OCI-LY1 (cell line): Measurements from ENCODE around the gene KCNG3.

ENCODE experiments used
- H2AFZ ChIP-seq: fragments of 200-600 bp; sonication (generic), shearing (Covaris generic); 2 replicates; pipeline ENCODE4 v1.6.0; 2014; ENCODE audit warnings: antibody characterized with exemption, mild to moderate bottlenecking, low read length
- H3F3A ChIP-seq: fragments of 200-600 bp; sonication (generic), shearing (Covaris generic); 2 replicates; pipeline ENCODE4 v1.6.0; 2014; ENCODE audit warnings: mild to moderate bottlenecking, antibody characterized with exemption, low read length, moderate library complexity; ENCODE audit not compliant: insufficient read depth
- H3K27ac ChIP-seq: fragments of 200-600 bp; sonication (generic); 2 replicates; pipeline ENCODE4 v1.5.1; 2014; ENCODE audit warnings: low read length, mixed run types, mild to moderate bottlenecking, low read depth; ENCODE audit not compliant: poor library complexity, severe bottlenecking
- H3K27me3 ChIP-seq: fragments of 200-600 bp; sonication (generic); 2 replicates; pipeline ENCODE4 v1.6.0; 2014; ENCODE audit warnings: antibody characterized with exemption, mild to moderate bottlenecking, low read length, moderate library complexity; ENCODE audit not compliant: insufficient read depth
- H3K36me3 ChIP-seq: fragments of 200-600 bp; sonication (generic); 2 replicates; pipeline ENCODE4 v1.6.1; 2014; ENCODE audit warnings: mild to moderate bottlenecking, antibody characterized with exemption, low read length, moderate library complexity, mixed read lengths; ENCODE audit not compliant: insufficient read depth
- H3K4me1 ChIP-seq: fragments of 200-600 bp; sonication (generic); 2 replicates; pipeline ENCODE4 v1.5.1; 2014; ENCODE audit warnings: mild to moderate bottlenecking, low read length, moderate library complexity; ENCODE audit not compliant: insufficient read depth, severe bottlenecking
- H3K4me2 ChIP-seq: fragments of 200-600 bp; sonication (generic), shearing (Covaris generic); 2 replicates; pipeline ENCODE4 v1.6.1; 2014; ENCODE audit warnings: low read length
- H3K4me3 ChIP-seq: fragments of 200-600 bp; sonication (generic); 2 replicates; pipeline ENCODE4 v1.5.1; 2014; ENCODE audit warnings: low read length, low read depth, mild to moderate bottlenecking, mixed read lengths; ENCODE audit not compliant: poor library complexity, severe bottlenecking
- H3K79me2 ChIP-seq: fragments of 200-600 bp; shearing (Covaris generic); 2 replicates; pipeline ENCODE4 v1.6.1; 2016; ENCODE audit warnings: mixed run types, low read length, mixed read lengths; ENCODE audit not compliant: insufficient read depth
- H3K9ac ChIP-seq: fragments of 200-600 bp; sonication (generic), shearing (Covaris generic); 2 replicates; pipeline ENCODE4 v1.6.1; 2014; ENCODE audit warnings: mild to moderate bottlenecking, low read length, mixed read lengths
- H3K9me2 ChIP-seq: fragments of 200-600 bp; sonication (generic), shearing (Covaris generic); 2 replicates; pipeline ENCODE4 v1.6.1; 2014; ENCODE audit warnings: low read depth, mild to moderate bottlenecking, low read length, mixed read lengths
- H3K9me3 ChIP-seq: fragments of 200-600 bp; shearing (Covaris generic); 2 replicates; pipeline ENCODE4 v1.6.1; 2014; ENCODE audit warnings: low read length, mixed read lengths
- H4K20me1 ChIP-seq: fragments of 200-600 bp; sonication (generic), shearing (Covaris generic); 2 replicates; pipeline ENCODE4 v1.6.0; 2016; ENCODE audit warnings: mild to moderate bottlenecking, low read length; ENCODE audit not compliant: insufficient read depth
- EZH2 ChIP-seq: fragments of 200-600 bp; sonication (generic), shearing (Covaris generic); IDR thresholded peaks from 2 replicates; pipeline ENCODE4 v1.8.0; 2017; ENCODE audit warnings: borderline replicate concordance, mixed run types, mild to moderate bottlenecking, antibody characterized with exemption, low read length, moderate library complexity, mixed read lengths
- TF ChIP-seq, protein P1 (sequence below): fragments of 200-600 bp; sonication (generic), shearing (Covaris generic); IDR thresholded peaks from 2 replicates; pipeline ENCODE4 v1.5.1; 2017; ENCODE audit warnings: mild to moderate bottlenecking, antibody characterized with exemption, low read length, moderate library complexity, mixed read lengths

The KCNG3 gene

DNA sequence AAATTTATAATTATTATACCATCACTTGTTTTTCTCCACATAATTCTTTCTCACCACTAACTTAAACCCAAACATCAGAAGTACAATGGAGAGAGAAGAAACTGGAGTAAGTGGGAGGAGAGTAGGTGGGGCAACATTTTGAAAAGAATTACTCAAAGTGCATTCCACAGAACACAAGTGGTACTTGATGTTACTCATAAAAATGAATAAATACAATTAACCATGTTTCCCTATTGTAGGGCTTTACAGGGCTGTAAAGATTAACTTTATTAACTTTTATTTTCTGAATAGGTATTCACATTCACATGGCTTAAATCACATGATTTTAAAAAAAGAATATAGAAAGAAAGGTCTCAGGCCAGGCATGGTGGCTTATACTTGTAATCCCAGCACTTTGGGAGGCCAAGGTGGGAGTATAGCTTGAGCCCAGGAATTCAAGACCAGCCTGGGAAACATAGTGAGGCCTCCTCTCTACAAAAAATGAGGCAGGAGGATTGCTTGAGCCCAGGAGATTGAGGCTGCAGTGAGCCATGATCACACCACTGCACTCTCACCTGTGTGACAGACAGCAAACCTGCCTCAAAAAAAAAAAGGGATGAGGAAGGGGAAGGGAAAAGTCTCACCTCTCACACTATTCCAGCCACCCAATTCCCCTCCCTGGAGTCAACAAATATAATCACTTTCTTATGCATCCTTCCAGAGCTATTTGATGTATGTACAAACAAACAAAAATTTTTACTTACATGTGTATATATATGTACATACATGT lies 47.1 kb downstream of the KCNG3 start:
- no peak overlapping the region for H3K4me3 ChIP-seq
- no peak overlapping the region for H3K4me2 ChIP-seq
- H4K20me1 ChIP-seq, result no peaks in the 10 kb centered on the region
- no peaks in the 10 kb centered on the region for H3K27me3 ChIP-seq
- H3K27ac ChIP-seq, result no peak overlapping the region
- TF ChIP-seq, protein P1, sequence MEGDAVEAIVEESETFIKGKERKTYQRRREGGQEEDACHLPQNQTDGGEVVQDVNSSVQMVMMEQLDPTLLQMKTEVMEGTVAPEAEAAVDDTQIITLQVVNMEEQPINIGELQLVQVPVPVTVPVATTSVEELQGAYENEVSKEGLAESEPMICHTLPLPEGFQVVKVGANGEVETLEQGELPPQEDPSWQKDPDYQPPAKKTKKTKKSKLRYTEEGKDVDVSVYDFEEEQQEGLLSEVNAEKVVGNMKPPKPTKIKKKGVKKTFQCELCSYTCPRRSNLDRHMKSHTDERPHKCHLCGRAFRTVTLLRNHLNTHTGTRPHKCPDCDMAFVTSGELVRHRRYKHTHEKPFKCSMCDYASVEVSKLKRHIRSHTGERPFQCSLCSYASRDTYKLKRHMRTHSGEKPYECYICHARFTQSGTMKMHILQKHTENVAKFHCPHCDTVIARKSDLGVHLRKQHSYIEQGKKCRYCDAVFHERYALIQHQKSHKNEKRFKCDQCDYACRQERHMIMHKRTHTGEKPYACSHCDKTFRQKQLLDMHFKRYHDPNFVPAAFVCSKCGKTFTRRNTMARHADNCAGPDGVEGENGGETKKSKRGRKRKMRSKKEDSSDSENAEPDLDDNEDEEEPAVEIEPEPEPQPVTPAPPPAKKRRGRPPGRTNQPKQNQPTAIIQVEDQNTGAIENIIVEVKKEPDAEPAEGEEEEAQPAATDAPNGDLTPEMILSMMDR, result no peak
- no peak for TF ChIP-seq EZH2
- no peaks in the 10 kb centered on the region for H3F3A ChIP-seq
- H3K9ac ChIP-seq, result no peak overlapping the region
- no peak overlapping the region for H2AFZ ChIP-seq
- no peaks in the 10 kb centered on the region for H3K9me3 ChIP-seq
- H3K9me2 ChIP-seq, result no peaks in the 10 kb centered on the region
- H3K36me3 ChIP-seq, result no peaks in the 10 kb centered on the region
- no peaks in the 10 kb centered on the region for H3K4me1 ChIP-seq
- no peaks in the 10 kb centered on the region for H3K79me2 ChIP-seq

GRCh38 chr2:42443718-42444399 lies 49.9 kb downstream of the KCNG3 start:
- Histone ChIP-seq H3K9me3 (no peaks in the 10 kb centered on the region), H3F3A (no peaks in the 10 kb centered on the region), H3K4me1 (no peaks in the 10 kb centered on the region), H2AFZ (no peak overlapping the region), H3K27ac (no peak overlapping the region), H4K20me1 (no peaks in the 10 kb centered on the region), H3K27me3 (no peaks in the 10 kb centered on the region), H3K9ac (no peak overlapping the region), H3K79me2 (no peaks in the 10 kb centered on the region), H3K4me2 (no peak overlapping the region), H3K36me3 (no peaks in the 10 kb centered on the region), H3K9me2 (no peaks in the 10 kb centered on the region), H3K4me3 (no peak overlapping the region)
- TF ChIP-seq EZH2, result no peak
- TF ChIP-seq, protein P1, result no peak

- Histone ChIP-seq H4K20me1 (no peaks in the 10 kb centered on the region), H3K79me2 (no peaks in the 10 kb centered on the region), H3K4me1 (no peaks in the 10 kb centered on the region), H3K9me3 (no peaks in the 10 kb centered on the region), H3K4me2 (no peak overlapping the region), H3K9me2 (no peaks in the 10 kb centered on the region), H2AFZ (no peak overlapping the region), H3F3A (no peaks in the 10 kb centered on the region), H3K27me3 (no peaks in the 10 kb centered on the region), H3K36me3 (no peaks in the 10 kb centered on the region), H3K4me3 (no peak overlapping the region), H3K9ac (no peak overlapping the region), H3K27ac (no peak overlapping the region)
- TF ChIP-seq EZH2, result no peak
- TF ChIP-seq, protein P1, result no peak
Observed at GRCh38 chr2:42442774-42443173, 51.0 kb downstream of the KCNG3 start.
